Spleen (tissue), 7 donors: ENCODE results near the gene PYCR2.

Experiments
- POLR2A ChIP-seq, 3 donors: fragments of 450-650 bp; IDR thresholded peaks; one replicate each; pipeline ENCODE4 v1.5.1; 2017; ENCODE audit warnings: antibody characterized with exemption in 3 of 3, mild to moderate bottlenecking in 1 of 3
- TF ChIP-seq, protein P1 (sequence below), 11 experiments: fragments of 200-600 bp in 7 of 11; fragments of 450-650 bp in 4 of 11; sonication (generic) in 4 of 11; IDR thresholded peaks in 8 of 11; conservative IDR thresholded peaks in 3 of 11; 1 replicate in 7 of 11; 2 replicates in 4 of 11; pipeline versions ENCODE4 v1.4.0 to v1.8.0; 2016 to 2021; ENCODE audit warnings: antibody characterized with exemption in 11 of 11, inconsistent platforms in 4 of 11, mild to moderate bottlenecking in 1 of 11
- donor health status: DM: no; HTN: no; CAD: no; lungs with moderate emphysema.
- donor health status: DM: no; HTN: no; CAD: no.
- donor health status: DM: no; HTN: no; CAD: no.

DNA sequence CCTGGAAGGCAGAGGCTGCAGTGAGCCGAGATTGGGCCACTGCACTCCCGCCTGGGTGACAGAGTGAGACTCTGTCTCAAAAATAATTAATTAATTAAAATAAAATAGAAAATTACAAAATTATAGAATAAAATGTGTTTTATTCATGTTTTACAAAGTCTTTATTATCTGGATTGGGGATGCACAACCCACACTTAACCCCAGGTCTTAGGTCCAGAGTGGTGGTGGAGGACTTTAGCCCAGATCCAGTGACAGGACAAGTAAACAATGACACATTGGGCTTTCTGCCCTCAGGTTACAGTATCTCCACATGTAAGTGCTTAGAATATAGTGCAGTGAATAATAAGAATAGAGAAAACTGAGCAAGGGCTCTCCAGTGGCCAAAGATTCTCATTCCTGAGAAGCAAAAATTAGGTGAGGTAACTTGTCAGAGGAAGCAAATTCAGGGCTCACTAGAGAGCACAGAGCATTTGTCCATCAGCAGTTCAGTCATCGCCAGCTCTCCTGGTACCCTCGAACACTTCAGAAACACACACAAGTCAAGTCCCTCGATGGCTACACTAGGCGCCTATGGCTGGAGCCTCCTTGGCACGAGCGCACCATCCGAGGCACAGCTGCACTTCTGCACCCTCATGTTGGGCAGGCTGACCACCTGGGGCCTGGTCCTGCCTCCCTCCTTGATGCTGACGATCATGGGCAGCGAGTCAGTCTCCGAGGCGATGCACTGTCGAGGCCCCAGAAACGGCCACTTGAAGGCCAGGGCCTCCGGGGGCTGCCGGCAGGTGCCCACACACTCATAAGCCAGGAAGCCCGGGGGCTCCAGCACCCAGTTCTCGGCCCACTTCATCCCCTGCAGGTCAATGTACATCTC is 37.7 kb downstream of the PYCR2 start:
- TF ChIP-seq POLR2A (IDR thresholded peaks at IDR 0.05), result no peak
- TF ChIP-seq, protein P1, sequence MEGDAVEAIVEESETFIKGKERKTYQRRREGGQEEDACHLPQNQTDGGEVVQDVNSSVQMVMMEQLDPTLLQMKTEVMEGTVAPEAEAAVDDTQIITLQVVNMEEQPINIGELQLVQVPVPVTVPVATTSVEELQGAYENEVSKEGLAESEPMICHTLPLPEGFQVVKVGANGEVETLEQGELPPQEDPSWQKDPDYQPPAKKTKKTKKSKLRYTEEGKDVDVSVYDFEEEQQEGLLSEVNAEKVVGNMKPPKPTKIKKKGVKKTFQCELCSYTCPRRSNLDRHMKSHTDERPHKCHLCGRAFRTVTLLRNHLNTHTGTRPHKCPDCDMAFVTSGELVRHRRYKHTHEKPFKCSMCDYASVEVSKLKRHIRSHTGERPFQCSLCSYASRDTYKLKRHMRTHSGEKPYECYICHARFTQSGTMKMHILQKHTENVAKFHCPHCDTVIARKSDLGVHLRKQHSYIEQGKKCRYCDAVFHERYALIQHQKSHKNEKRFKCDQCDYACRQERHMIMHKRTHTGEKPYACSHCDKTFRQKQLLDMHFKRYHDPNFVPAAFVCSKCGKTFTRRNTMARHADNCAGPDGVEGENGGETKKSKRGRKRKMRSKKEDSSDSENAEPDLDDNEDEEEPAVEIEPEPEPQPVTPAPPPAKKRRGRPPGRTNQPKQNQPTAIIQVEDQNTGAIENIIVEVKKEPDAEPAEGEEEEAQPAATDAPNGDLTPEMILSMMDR (IDR thresholded peaks at IDR 0.05 in 8 of 11, conservative IDR thresholded peaks at IDR 0.05 in 3 of 11), result no peak
